GM21381 (cell line): ENCODE data around the gene DZANK1.
"Not testable (repeated sequence)": the region's sequence is repeated elsewhere in the genome, so short reads cannot be mapped to it uniquely, and the experiment has no call there.

Experiments
- ATAC-seq: cut with Tn5 transposase; IDR thresholded peaks from one replicate; pipeline ENCODE4 v1.9.1; 2021; ENCODE audit warnings: mild to moderate bottlenecking, moderate library complexity; ENCODE audit not compliant: unreplicated experiment

DZANK1 gene

DNA sequence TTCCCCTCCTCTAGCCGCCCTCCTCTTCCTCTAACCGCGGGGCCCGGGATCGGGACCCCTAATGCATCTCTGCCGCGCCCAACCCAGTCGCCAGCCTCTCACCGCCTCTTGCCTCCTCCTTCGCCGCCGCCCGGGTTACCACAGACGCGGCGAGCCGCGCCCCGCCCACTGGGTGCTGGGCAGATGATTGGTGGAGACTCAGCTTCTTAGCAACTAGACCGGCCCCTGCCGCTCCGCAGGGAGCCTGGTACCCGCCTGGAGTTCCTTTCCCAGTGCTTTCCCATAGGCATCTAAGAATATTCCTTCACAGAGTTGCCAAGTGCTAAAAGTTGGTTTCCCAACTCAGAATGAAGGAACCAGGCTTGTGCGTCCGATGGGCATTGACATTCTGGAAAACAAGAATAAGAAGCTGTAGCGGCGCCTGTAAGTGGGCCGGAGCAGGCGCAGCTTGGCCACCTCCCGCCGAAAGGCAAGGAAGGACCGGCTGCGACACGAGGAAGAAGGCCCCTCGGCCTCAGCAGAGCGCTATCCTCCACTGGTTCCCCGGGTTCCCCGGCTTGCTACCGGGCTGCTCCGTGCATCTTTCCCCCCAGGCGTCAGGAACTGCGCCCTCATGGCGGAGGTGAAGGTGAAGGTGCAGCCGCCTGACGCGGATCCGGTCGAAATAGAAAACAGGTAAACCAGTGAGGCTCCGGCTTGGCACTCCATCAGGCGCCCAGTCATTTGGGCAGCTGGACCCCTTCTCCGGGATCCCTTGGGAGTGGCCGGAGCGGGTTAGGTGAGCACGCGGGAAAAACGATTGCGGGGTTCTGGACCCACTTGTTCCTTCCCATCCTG is at the start of gene DZANK1, which contains the start of gene POLR3F:
TSS of gene DZANK1 (minus strand) at position 137 of the 837 bp plus-strand sequence. CDS start 1,672 bp downstream, outside the sequence.
TSS of gene POLR3F (plus strand) at position 497 of the 837 bp plus-strand sequence. CDS start at position 614, 117 bp downstream.
- peak; percentile 98 for ATAC-seq

GRCh38 chr20:18515973-18516372 is 49.1 kb upstream of the DZANK1 start:
- ATAC-seq = no peak

- ATAC-seq = no peak
Observed at GRCh38 chr20:18514127-18514526, 47.3 kb upstream of the DZANK1 start.

GRCh38 chr20:18513208-18513607 is 46.4 kb upstream of the DZANK1 start:
- ATAC-seq = no peak

DNA sequence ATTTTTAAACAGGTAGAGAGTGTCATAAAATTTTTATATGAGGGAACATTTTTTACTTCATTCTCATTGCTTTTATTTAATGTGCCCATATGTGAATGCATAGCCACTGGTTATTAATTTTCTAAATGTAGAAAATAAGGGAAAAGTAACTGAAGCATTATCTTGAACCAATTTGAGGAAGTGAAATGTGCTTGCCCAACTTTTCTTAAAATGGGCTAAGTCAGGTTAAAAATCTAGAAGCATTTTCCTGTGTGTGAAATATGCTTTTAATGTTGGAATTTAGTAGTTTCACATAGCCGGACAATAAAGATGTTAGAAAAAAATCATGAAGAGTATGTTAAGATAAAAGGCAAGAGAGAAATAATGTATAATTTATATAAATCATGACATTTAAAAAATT is 44.7 kb upstream of the DZANK1 start:
- no peak for ATAC-seq

DNA sequence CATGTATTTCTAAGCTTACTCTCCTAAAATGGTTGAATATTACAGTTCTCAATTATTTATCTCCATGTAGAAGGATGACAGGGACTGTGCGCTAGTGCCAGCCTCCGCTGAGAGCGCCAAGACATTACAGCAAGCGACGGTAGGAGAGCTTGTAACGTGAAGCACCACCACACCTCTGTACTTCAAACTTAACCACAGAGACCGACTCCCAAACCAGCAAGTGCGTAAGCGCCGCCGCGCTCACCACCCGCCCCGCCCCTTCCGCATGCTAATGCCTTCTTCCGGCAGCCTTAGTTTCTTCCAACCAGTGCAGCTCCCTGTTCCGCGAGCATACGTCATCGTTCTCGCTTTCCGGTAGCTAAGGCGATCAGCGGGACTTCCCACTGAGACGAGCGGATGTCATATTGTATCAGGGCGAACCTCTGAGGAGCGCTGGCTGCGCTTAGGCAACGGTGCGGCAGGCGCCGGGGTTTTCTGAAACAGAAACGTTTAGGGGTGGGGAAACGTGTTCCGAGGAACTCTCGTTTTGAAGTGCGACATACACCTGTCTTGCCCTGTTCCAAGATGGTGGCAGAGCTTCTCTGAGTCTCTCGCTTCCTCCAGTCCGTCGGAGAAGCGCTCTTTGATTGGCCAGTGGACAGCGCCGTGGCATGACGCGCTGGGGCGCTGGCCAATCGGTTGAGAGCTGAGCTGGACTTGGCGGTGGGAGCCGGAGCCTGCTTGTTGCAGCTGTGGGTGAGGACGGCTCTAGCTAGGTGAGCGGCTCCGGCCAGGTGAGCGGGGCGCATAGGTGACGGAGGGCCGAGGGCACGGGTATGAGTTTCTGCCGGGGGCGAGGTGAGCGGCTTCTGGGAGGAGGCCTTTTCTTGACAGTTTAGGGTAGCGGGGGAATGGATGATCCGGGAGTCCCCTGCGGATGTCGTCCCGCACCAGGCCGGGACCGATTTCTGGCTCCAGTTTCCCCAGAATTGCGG is 40.7 kb upstream of the DZANK1 start, which contains the start of gene SEC23B:
TSS of gene SEC23B (plus strand) at position 723 of the 974 bp plus-strand sequence. CDS start 2,896 bp downstream, outside the sequence.
- ATAC-seq = peak; percentile 92

GRCh38 chr20:18506744-18507143 is 39.9 kb upstream of the DZANK1 start:
- ATAC-seq = no peak

- ATAC-seq = no peak
Observed at GRCh38 chr20:18504479-18505060, 37.7 kb upstream of the DZANK1 start.

DNA sequence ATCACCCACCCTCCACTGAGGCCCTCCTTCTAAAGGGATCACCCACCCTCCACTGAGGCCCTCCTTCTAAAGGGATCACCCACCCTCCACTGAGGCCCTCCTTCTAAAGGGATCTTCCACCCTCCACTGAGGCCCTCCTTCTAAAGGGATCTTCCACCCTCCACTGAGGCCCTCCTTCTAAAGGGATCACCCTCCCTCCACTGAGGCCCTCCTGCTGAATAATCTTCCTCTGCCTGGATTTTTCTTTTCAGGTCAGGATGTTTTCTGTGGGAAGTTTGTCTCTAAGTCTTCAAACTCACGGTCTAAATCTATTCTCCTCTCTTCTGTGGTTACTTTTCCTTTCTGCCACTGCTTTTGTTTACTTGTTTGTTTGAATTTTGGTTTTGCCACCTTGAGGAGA is 34.8 kb upstream of the DZANK1 start:
- not testable (repeated sequence) for ATAC-seq

DNA sequence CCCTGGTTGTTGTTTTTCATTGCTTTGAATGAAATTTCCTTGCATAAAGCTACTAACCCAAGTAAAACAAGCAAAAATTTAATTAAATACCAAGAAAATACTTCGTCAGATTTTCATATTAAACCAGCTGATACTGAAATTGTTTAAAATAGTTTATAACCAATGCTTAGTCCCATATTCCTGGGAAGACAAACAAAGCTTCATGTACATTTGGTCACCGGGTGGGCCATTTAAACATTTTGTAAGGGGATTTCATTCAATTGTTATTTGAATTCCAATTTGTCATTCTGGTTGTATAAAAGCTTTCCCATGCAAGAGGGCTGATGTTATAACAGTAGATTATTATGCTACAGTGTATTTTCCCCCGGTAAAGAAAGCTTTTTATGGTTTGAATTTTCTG is 30.8 kb upstream of the DZANK1 start:
- no peak for ATAC-seq

DNA sequence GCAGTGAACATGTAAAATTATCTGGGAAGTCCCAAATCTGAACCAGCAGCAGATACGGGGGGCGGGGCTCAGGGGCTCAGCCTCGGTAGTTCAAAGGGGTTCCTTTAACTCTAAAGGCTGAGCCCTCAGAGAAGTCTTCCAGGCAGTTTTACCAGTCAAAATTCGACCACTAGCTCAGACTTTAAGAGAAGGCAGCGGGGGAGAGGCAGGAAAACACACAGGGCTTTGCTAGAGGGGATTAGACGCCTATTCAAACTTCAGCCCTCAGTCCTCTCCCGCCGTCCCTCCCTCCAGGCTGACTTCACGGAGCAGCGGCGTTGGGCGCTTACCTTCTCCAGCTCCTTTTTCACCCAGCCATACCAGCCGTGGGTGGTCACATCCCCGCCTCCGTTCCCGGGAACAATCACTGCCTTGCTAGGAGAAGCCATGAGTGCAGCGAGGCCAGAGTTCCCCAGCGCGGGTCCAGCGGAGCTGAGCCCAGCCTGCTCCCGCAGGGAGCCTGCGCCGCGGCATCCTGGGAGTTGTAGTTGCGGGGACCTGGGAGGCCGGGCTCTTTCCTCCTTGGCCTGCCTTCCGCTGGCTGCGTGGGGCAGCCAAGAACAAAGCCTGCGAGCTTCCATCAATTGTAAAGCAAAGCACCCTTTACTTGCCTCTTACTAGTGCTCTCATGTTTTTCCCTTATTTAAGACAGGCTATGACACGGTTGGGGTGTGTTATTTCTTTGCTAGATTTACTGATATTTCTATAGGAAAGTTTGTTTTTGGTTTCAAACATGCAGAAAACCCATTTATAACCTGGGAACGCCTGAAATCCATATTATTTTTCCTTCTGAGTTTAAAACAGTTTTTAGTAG is 30.1 kb upstream of the DZANK1 start, which contains the start of gene RBBP9:
TSS of gene RBBP9 (minus strand) at position 486 of the 853 bp plus-strand sequence. CDS start at position 428, 58 bp downstream.
- ATAC-seq = peak; percentile 98

DNA sequence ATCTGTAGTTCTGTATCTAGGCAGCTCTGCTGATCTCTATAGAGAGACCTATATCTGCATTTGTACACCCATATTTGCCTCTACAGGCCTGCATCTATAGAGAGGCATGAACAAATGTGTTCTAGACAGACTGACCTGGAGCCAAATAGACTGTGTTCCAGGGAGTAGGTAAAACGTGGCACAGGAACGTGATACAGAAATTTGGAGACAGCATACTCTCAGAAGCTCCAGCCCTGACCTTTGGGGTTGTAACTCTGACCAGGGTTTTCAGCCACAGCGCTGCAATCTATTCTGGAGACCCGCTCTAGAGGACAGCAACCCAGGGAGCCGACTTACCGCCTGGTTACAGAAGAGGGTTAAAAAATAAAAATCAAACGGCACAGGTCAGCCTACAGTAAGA is 29.2 kb upstream of the DZANK1 start:
- no peak for ATAC-seq

DNA sequence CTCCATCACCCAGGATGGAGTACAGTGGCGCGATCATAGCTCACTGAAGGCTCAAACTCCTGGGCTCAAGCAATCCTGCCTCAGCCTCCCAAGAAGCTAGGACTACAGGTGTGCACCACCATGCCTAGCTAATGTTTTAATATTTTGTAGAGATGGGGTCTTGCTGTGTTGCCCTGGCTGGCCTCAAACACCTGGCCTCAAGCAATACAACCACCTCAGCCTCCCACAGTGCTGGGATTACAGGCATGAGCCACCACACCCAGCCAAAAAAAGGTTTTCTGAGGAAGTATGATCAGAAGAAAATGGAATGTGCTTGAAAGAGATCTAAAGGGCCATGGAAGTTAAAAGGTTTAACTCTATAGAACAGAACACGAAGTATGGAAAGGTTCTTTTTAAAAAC is 21.5 kb upstream of the DZANK1 start:
- ATAC-seq = no peak

DNA sequence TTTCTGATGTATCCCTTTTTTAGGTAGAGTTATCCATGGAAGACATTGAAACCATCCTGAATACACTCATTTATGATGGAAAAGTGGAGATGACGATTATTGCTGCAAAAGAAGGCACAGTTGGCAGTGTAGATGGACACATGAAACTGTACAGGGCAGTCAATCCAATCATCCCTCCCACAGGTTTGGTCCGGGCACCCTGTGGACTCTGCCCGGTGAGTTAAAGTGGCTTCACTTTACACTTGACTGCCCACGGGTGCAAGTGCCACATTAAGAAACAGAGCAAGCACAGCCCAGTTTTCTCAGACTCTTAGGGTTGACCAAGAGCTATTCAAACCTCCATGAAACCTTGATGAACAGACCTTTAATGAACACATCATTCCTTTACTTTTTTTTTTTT is 14.8 kb upstream of the DZANK1 start:
- no peak for ATAC-seq

DNA sequence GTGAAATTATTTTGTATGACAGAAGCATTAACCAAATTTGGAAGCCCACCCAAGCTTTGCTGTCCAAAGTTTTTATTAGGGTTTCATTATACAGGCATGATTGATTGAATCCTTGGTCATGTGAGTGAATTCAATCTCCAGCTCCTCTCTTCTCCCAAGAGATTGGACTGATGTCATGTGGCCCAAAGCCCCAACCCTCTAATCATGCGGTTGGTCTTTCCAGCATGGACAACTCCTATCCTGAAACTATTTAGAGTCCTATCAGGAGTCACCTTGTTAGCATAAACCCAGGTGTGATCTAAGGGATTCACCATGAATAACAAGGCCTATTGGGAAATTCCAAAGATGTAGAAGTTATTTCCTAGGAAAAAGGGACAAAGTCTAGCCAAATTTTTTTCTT is 11.0 kb upstream of the DZANK1 start:
- ATAC-seq = no peak

- ATAC-seq = no peak
Observed at GRCh38 chr20:18477218-18477617, 10.4 kb upstream of the DZANK1 start.

DNA sequence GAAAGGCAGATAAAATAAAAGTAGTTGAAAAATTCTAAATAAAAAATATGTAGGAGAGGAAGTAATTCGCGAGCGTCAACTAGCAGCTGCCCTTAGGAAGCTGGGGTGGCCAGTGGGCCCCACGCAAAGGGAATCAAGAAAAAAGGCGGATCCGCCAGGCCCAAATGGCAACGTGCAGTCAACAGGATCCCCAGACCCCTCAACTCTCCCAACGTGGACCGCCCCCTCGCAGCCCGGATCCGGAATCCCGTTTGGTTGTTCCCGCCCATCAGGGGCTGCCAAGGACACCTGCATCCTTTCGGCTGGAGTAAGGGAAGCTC is 296 bp downstream of the DZANK1 start:
- peak; percentile 33 for ATAC-seq

GRCh38 chr20:18465536-18466200 is 1.2 kb downstream of the DZANK1 start:
- ATAC-seq = no peak

GRCh38 chr20:18456600-18456999 is 10.2 kb downstream of the DZANK1 start:
- no peak for ATAC-seq

- ATAC-seq = no peak
Observed at GRCh38 chr20:18443886-18444285, 22.9 kb downstream of the DZANK1 start.
